Activated CD4-positive, alpha-beta memory T cell treated with anti-CD3 and anti-CD28 coated beads, Interleukin-2, amount 10 ng/mL, durations not matched to agents 7 days and 5 days (primary cell): ENCODE measurements around the gene SNRPD1. TPM values are rescaled to one million over a fixed set of nuclear protein-coding genes. Genes with fewer than 3 reads are reported as not detected.

Experiments
- CTCF ChIA-PET: fragments of 350-600 bp; sonication (Branson Sonifier 250); formaldehyde crosslinking; loops from one replicate; lab custom pipeline; 2021; ENCODE audit warnings: antibody characterized with exemption, inconsistent platforms; lab: Charles Lee
- POLR2A ChIA-PET: fragments of 350-600 bp; sonication (Branson Sonifier 250); formaldehyde crosslinking; loops from one replicate; lab custom pipeline; 2021; ENCODE audit warnings: antibody characterized with exemption; lab: Charles Lee
- DNase-seq: peaks from one replicate; pipeline ENCODE4 v3.0.0-alpha.2; 2020
- H3K27ac Mint-ChIP-seq: one replicate; pipeline ENCODE4 v1.8.0; 2021; ENCODE audit warnings: mild to moderate bottlenecking, mixed read lengths
- H3K27me3 Mint-ChIP-seq: one replicate; pipeline ENCODE4 v1.8.0; 2021; ENCODE audit warnings: mixed read lengths
- H3K36me3 Mint-ChIP-seq: one replicate; pipeline ENCODE4 v1.8.0; 2021; ENCODE audit warnings: low read depth, mixed read lengths
- H3K4me1 Mint-ChIP-seq: one replicate; pipeline ENCODE4 v1.8.0; 2021; ENCODE audit warnings: mixed read lengths
- H3K4me3 Mint-ChIP-seq: one replicate; pipeline ENCODE4 v1.8.0; 2021; ENCODE audit warnings: mild to moderate bottlenecking, mixed read lengths
- H3K9me3 Mint-ChIP-seq: one replicate; pipeline ENCODE4 v1.8.0; 2021; ENCODE audit warnings: mixed read lengths
- total RNA-seq, 2 experiments: library from RNA; stranded (reverse); gene quantifications; one replicate each; pipeline ENCODE4 v1.2.3, GENCODE V29; 2021

SNRPD1 gene
- total RNA-seq, 2 experiments from 2014 or later = 96.6 to 97.5 TPM

DNA sequence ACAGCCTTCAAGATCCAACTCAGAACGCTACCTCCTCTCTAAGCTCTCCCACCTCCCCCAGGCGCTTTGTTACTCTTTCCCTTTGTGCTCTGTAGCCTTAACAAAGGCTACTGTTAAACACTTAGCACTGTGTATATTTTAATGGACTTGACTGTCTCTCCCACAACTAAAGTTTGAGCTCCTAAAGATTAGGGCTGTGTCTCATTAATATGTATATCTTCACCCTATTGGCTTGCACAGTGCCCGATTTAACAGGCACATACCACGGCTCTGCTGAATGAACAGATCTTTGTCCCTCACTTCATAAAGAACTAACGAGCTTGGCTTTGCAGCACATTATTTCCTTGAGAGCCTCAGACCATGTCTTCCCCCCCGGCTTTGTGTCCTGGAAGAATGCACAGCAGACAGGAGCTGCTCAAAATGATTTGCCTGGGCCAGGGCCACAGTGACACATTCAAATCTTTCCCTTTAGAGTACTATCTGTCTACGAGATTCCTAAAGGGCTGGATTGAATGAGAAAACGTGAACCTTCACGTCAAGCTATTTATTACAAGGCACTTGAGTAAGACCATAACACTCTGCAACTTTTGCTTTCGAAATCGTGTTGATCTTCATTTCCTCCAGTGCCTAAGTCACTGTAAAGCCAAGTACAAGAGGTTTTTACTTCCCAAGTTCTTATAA lies 70.4 kb downstream of the SNRPD1 start:
- peak; percentile 28 for DNase-seq
- no peak overlapping the region for H3K4me3 Mint-ChIP-seq
- no peaks in the 10 kb centered on the region for H3K27me3 Mint-ChIP-seq
- H3K36me3 Mint-ChIP-seq = peaks cover 27% of the 10 kb centered on the region
- no peaks in the 10 kb centered on the region for H3K9me3 Mint-ChIP-seq
- POLR2A ChIA-PET = interaction anchor here (0.9 to 2.0 kb wide), 13 partner anchors 9 to 82 kb away, joined by 3 to 32 read pairs (median 5); partner anchors contain the start of genes ABHD3, ESCO1, MIB1 and SNRPD1
- H3K27ac Mint-ChIP-seq = no peak overlapping the region
- CTCF ChIA-PET = interaction anchor here (0.6 to 1.8 kb wide), 7 partner anchors 13 to 82 kb away, joined by 3 to 9 read pairs (median 3); partner anchors contain the start of genes ABHD3, ESCO1 and SNRPD1
- peaks cover 15% of the 10 kb centered on the region for H3K4me1 Mint-ChIP-seq

Other genes with a start within 250 kb of the SNRPD1 start
- 10 to 100 TPM; 22.8 to 22.9 TPM for gene ESCO1, start 11.6 kb upstream of the SNRPD1 start, total RNA-seq
- 10 to 100 TPM; 49.2 to 53.5 TPM for gene ABHD3, start 92.5 kb downstream of the SNRPD1 start, total RNA-seq
- gene MIB1, start 128.5 kb downstream of the SNRPD1 start, total RNA-seq = 10 to 100 TPM; 57.8 to 58.3 TPM